Colon (tissue), 2 donors: ENCODE results near the gene CDC5L.

Experiments used
- FAIRE-seq: peaks from 2 replicates; lab custom pipeline; 2012; peaks lifted over from hg19 to GRCh38; lab: Jason Lieb, UNC
- donor health status: control.
- donor health status: control.

CDC5L gene

GRCh38 chr6:44475779-44476434 is 88.4 kb downstream of the CDC5L start:
- no peak for FAIRE-seq

DNA sequence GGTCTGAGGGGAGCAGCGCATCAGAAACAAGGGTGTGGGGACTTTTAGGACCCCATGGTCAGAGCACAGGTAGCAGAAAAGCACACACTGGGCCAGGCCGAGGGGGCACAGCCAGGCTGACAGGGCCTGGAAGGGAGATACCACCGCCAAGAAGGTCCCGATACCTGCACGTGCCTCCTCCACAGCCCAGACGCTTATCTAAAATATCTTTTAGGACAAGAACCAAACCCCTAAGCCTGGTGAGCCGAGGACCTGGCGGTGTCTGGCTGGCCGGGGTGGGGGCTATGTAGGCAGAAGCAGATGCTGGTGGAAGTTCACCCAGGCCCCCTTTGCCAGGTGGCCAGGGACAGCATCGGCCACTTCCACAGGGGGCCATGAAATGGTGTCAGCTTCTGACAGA is 89.3 kb downstream of the CDC5L start:
- FAIRE-seq: no peak

DNA sequence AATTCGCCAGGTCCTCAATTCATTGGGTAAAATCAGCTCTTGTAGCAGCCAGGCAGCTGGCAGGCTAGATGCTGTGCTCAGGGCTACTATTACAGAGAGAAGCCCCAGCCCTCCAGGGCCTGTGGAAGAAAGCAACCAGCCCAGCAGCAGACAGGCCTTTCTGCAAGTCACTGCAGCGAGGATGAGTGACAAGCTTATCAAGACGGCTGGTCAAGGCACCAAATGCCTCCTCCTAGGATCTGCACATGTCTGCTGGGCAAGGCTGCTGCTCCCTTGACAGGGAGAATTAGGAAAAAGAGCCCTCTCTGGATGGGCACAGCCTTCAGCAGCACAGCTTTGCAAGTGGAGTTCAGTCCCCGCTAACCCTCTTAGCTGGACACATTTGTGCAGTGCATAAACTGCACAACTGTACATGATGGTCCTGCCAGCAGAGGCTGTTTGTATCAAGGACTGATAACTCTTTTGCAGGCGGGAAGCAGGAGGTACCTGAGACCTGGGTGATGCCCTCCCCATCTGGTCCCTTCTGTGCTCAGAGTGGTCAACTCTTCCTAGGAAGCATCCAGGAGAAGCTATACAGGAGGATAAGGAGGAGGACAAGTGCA is 89.9 kb downstream of the CDC5L start:
- no peak for FAIRE-seq

DNA sequence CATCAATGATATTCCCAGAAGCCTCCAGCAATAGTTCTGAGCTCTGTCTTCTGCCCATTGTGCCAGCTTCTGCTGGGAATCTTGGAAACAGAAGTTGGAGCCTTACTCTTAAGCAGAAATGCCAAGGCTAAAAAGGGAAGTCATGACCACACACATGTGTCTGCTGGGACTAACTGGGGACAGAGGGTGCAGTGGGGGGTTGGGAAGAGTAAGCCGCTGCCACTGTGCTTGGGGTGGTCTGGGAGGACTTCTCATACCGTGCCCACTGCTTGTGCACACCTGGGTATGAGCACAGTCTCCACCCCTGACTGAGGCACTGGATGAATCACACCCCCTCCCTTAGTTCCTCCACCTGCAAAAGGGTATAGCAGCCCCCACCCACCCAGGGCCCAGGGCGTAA is 90.7 kb downstream of the CDC5L start:
- no peak for FAIRE-seq

DNA sequence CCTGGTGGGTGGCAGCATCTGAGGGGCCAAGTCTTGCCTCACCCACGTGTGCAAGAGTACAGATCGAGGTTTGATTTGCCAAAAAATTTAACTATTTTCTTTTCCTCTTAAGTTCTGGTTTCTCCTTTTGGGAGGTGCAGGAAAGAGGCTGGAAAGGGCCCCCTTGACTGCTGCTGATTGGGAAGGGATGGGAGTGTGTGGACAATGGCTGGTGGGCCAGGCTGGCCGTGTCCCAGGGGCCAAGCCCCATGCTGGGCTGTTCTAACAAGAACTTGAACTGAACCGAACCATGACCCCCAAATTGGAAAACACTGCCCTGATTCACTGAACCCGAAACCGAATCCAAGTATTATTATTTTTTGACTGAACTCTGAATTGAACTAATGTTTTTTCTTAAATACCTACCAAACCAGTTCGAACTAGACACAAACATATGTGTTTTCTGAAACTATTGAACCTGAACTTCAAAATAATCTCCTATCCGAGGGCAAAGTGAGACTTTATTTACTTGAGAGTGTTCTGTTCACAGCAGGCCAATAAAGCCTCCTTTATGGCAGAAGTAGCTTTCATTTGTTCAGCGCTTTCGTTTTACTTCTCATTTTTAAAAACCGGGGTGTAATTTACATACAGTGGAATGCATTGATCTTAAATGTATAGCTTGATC is 91.2 kb downstream of the CDC5L start:
- no peak for FAIRE-seq

DNA sequence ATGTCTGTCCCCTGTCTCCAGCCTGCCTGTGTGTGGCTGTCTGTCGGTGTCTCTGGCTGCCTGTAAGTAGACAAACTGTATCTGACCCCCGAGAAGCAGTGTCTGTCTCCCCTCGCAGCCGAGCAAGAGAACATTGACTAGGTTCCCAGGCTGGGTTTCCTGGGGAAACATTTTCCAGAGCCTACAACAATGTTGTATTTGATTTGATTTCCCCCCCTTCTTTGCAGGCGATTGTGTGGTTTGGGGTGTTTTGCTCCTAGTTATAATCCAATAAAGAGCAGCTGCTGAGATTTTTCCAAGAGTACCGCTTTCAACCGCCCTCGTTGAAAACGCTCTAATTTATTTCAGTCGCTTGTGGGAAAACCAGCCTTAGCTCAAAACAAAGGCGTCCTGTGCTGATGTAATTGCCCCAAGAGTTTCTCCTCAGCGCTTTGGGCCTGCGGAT is 92.6 kb downstream of the CDC5L start:
- no peak for FAIRE-seq

- no peak for FAIRE-seq
These were observed 93.5 kb downstream of the CDC5L start for GRCh38 chr6:44481056-44481455.

GRCh38 chr6:44481760-44482159 is 94.3 kb downstream of the CDC5L start:
- no peak for FAIRE-seq

DNA sequence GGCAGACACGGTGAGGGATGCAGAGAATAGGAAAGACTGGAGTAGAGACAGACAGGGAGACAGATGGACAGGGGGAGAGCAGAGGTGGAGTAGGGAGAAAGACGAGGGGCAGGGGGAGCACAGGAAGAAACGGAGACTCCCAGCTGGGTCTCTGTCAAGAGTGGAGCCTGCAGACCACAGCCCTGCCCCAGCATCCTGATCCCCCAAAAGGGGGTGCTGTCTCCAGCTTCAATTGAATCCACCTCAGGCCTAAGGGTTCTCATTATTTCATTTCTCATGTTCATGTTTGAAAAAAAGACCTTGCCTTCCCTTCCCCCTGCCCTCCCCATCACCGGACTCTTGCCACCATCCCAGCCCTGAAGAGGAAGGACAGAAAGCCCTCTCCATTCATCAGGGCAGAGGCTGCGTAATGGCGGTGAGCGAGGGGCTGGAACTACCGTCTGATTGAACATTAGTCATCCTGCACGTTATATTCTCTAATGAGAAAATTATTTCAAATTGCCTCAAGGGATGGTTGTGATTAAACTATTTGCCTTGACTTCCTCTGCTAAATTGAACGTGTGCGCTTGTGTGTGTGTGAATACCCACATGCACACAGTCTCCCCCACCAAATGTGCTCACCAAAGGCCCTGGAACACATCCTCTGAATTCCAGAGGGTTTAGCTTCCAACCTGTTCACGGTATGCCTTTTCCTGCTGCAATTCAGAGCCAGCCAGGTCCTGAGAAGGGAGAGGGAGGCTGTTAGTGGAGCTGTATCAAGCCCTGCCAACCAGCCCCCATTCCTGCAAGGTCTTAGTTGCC is 98.3 kb downstream of the CDC5L start:
- FAIRE-seq: no peak

- FAIRE-seq: no peak
These were observed 99.5 kb downstream of the CDC5L start for GRCh38 chr6:44487002-44487401.

DNA sequence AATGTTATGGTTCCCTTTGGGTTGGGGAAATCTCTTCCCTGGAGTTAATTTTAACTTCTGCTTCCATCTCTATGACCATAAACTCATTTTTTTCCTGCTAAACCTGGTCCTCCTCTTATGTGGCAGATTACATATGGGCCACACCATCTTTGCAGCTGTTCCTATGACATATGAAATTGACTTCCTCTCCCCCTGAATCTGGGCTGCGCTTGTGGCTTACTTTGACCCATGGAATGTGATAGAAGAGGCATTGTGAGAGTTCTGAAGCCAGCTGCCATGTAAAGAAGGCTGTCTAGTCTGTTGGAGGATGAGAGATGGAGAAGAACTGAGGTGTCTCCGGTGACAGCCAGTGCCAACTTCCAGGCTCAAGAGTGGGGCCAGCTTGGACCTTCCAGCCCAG is 100.1 kb downstream of the CDC5L start:
- no peak for FAIRE-seq

GRCh38 chr6:44489910-44490604 is 102.6 kb downstream of the CDC5L start:
- no peak for FAIRE-seq

- FAIRE-seq: no peak
These were observed 105.6 kb downstream of the CDC5L start for GRCh38 chr6:44493132-44493531.

GRCh38 chr6:44493593-44493992 is 106.1 kb downstream of the CDC5L start:
- FAIRE-seq: no peak

- FAIRE-seq: no peak
These were observed 106.5 kb downstream of the CDC5L start for GRCh38 chr6:44494011-44494501.

DNA sequence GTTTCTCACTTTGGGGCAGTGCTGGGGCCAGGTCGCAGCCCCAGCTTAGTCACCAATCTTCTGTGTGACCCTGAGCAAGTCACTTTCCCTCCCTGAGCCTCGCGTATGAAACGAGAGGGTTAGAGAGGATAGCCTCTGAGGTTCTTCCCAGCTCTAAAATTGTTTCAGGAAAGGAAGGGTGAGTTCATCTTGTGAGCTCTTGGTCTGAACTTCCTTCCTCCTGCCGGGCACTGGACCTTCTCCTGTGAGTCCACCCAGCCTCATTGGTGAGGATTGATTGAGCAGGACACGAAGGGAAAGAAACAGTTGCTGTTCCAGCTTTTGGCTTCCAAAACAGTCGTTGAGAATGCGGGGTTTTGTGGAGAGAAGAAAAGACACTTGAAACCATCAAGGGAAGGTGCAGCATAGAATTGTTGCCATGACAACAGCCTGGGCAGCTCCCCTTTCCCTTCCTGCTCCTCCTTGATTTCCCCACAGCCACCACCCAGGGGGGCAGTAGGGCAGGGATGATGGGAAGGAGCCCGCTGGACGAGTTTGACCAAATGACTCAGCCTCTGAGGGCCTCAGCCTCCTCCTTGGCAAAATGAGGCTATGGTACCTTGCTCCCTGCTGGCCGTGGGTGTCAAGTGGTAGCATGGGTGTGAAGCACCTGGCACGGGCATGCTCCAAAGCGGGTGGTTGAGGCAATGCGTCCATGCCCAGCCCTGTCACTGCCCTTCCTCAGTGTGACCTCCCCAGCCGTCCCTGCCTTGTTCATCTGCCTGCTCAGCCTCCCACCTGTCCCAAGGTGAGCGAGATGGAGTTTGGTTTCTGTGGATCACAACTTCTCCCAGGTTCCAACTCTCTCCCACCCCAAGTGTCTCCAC is 107.8 kb downstream of the CDC5L start:
- no peak for FAIRE-seq

DNA sequence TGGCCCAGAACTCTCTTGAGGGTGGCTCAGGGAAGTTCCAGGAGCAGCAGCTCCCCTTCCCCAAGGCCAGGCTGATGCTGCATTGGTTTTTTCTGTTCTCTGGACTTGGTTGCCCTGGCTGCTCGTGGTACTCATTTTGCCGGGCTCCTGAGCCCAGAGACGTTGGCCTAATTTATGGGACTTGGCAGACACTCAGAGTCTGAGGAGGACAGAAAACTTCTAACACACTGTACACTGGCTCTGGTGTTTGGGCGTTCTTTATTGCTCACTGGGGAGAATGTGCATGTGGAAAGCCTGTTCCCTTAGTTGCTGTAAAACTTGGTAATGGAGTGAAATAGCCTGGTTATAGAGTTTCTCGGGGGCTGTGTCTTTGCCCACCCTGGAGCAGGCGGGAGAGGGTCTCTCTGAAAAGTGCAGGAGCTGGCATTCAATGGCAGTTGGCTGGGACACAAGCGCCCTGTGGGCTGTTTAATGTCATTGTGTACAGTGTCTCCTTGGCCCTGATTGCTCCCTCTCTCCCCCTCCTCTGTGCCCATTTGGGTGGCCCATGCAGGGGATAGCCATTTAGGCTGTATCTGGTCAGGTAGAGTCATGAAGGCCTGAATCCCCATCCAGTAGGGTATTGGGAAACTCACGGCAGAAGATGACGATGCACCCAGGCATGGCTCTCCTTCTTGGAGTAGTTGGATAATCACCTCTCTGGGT is 109.3 kb downstream of the CDC5L start:
- no peak for FAIRE-seq

GRCh38 chr6:44497807-44498206 is 110.3 kb downstream of the CDC5L start:
- no peak for FAIRE-seq

DNA sequence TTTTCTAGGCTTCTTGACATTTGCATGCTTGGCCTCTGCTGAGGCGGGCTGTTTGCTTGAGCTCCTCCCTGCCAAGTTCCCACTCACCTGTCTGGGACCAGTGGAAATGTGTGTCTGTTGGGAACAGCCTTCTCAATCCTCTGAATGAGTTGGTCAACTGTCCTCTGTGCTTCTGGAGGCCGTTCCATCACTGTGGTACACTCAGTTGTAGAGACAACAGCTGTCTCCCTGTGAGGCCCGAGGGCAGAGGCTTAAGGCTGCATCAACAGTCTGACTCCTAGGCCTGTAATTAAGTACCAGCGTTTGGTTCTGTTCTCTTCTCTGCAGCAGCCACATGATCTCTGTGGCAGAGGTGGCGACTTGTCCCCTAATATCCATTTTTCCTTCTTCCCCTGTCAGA is 110.9 kb downstream of the CDC5L start:
- no peak for FAIRE-seq

GRCh38 chr6:44499609-44500008 is 112.1 kb downstream of the CDC5L start:
- no peak for FAIRE-seq
